PC-3 (cell line): ENCODE results near the gene TMEM208.

Experiments
- EZH2 ChIP-seq: fragments of 300-600 bp; sonication (generic); IDR thresholded peaks from one replicate; pipeline ENCODE4 v1.6.1; 2017; ENCODE audit warnings: antibody characterized with exemption, mild to moderate bottlenecking, low read length; ENCODE audit not compliant: unreplicated experiment
- EZH2phosphoT487 ChIP-seq: fragments of 300-600 bp; sonication (generic); IDR thresholded peaks from 2 replicates; pipeline ENCODE4 v1.6.1; 2018; ENCODE audit warnings: mild to moderate bottlenecking, antibody characterized with exemption, low read length, borderline replicate concordance
- TF ChIP-seq, protein P1 (sequence below): fragments of 300-600 bp; sonication (generic); conservative IDR thresholded peaks from 2 replicates; pipeline ENCODE4 v1.5.1; 2017; ENCODE audit warnings: antibody characterized with exemption, low read depth, mild to moderate bottlenecking, low read length

DNA sequence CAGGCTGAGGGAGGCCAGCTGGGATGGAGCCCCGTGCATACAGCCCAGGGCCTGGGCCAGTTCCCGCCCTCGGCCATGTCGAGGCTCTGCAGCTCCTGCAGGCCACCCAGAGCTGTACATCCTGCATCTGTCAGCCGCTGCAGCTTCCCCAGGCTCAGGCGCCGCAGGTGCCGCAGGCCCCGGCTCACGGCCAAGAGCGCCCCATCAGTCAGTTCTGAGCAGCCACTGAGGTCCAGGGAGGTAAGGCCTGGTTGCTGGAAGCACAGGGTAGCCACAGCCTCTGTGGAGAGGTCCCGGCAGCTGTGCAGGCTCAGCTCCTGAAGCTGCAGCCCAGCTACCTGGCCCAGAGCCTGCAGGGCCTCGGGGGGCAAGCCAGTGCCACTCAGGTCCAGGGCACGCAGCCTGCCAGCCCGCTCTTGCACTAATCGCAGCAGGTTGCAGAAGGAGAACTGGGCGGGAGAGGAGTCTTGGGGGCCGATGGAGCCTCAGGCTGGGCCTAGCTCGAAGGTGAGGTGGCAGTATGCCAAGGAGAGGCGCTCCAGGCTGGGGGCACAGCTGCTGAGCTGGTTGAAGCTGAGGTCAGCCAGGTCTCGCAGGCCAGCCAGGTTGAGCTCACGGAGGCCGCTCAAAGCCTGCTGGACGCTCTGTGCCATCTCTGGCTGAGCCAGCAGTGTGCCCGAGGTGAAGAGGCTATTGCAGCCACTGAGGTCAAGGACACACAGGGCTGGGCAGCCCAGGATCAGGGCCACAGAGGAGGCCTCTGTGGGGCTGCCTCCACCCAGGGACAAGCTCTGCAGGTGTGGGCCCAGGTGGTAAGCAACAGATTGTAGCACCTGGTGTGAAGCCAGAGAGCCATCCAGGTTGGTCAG lies 16.6 kb upstream of the TMEM208 start:
- TF ChIP-seq EZH2phosphoT487: no peak
- TF ChIP-seq, protein P1, sequence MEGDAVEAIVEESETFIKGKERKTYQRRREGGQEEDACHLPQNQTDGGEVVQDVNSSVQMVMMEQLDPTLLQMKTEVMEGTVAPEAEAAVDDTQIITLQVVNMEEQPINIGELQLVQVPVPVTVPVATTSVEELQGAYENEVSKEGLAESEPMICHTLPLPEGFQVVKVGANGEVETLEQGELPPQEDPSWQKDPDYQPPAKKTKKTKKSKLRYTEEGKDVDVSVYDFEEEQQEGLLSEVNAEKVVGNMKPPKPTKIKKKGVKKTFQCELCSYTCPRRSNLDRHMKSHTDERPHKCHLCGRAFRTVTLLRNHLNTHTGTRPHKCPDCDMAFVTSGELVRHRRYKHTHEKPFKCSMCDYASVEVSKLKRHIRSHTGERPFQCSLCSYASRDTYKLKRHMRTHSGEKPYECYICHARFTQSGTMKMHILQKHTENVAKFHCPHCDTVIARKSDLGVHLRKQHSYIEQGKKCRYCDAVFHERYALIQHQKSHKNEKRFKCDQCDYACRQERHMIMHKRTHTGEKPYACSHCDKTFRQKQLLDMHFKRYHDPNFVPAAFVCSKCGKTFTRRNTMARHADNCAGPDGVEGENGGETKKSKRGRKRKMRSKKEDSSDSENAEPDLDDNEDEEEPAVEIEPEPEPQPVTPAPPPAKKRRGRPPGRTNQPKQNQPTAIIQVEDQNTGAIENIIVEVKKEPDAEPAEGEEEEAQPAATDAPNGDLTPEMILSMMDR: no peak
- TF ChIP-seq EZH2: no peak
